Hematopoietic multipotent progenitor cell treated with erythropoietin and hydrocortisone succinate and interleukin-3 and kit ligand, for 15 days (in vitro differentiated cells): Measurements from ENCODE around the gene CACTIN.
"Not testable (repeated sequence)": the region's sequence is repeated elsewhere in the genome, so short reads cannot be mapped to it uniquely, and the experiment has no call there.

Experiments used
- DNase-seq: peaks from one replicate; pipeline ENCODE4 v3.0.0-alpha.2; 2015; ENCODE audit warnings: low spot score

The CACTIN gene

DNA sequence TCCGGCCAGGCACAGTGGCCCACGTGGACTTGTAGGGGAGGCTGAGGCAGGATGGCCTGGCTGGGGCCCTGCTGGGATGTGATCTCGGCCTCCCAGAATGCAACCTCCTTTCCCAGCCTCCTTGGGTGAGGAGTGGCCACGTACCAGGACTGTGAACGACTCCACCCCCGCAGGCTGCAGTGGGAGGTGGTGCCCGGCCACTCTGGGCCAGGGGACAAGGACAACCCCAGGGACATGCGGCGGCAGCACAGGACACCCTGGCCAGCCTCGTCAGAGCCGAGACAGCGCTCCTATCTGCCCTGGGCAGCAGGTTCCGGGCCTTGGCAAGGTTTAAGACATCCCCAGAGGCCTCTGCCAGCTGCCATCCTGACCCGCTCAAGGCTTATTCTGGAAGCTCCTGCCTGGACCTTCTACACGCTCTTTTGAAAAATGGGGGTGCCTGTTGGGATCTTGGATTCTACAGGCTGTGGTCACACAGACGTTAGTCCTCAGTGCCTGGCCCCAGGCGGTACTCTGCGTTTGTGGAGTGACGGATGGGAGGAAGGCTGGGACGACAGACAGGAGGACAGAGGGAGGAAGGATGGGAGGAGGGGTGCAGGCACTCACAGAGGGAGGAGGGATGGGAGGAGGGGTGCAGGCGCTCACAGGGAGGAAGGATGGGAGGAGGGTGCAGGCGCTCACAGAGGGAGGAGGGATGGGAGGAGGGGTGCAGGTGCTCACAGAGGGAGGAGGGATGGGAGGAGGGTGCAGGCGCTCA, 19.9 kb upstream of the CACTIN start:
- DNase-seq, result no peak

DNA sequence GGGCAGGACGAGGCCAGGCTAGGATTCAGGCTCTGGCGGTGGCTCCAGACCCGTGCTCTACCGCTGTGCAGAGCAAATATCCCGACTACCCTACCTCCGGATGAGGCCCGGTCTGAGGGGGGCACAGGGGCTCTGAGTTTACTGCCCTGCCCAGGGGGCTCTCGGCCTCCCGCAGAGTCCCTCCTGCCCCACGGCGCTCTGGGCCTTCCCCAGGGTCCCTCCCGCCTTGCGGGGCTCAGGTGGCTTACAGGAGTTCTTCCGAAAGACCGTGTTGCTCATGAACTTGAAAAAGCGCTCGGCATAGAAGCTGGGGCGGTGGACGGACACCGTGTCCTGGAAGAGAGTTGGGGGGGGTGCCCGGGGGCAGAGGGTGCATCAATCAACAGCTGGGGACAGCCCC, 19.1 kb upstream of the CACTIN start:
- DNase-seq, result no peak

DNA sequence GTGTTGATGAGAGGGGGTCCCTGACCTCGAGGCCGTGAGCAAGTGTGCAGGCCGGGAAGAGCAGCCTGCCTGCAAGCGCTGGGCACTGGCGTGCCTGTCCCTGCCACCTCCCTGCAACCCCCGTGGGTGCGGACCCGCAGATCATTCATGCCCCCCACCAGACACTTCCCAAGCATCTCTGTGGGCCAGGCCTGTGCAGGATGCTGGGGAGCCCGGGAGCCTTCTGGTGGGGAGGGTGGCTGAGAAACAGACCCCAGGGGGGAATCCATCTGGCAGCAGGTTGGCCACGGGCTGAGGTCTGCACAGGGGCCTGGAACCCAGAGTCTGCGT, 18.4 kb upstream of the CACTIN start:
- no peak for DNase-seq

DNA sequence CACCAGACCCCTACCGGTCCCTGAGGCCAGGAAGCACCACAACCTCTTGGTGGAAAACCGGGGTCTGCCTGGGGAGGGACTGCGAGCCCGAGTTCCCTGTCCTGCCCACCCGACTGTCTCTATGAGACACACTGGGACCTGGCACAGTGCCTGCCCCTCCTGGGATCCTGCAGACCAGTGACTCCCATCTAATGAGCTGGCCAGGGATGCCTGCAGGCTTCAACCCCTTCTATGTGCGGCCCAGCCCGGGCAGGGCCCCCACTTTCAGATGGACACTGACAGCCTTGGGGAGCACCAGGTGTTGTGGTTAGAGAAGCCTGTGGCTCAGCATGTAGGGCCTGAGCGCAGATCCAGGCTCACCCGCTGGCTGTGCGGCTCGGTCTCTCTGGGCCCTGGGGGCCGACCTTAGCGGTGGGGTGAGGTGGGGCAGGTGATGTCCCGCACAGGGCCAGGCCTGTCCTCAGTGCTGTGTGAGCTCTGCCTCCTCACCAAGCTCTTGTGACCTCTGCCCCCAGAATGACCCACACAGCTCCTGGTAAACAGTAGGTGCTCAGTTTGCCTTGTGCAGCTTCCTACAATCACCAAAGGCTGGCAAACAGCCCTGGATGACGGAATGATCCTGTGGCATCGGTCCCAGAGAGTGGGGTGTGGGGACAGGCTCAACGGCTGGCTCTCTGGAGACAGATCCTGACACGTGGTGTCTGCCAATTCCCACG, 17.9 kb upstream of the CACTIN start:
- DNase-seq, result no peak

DNA sequence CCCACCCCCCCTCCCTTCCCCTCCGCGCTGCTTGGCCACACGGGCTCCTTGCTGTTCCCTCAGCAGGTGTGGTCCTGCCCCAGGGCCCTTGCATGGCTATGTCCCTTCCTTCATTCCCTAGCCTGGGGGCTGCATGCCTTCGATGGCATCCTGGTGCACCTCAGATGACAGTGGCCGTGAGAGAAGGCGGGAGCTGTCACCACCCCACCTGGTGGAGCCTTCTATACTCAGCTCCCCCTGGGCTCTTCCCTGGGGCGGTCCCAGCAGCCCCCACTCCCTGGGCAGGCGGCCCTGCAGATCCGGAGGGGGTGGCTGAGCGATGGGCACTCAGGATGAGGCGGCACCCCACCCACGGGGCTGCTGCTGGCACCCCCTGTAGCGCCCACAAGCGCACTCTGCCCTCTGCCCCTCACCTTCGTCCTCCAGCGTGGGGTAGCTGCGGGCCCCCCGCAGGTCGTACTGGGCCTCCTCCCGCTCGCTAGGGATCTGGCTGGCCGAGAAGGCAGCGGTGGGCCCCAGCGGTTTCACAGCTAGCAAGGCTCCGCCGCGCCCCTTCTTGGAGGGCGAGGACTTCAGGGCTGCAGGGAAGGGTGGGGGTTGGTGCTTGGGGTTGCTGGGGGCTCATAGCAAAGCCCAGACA, 17.2 kb upstream of the CACTIN start:
- DNase-seq, result no peak

DNA sequence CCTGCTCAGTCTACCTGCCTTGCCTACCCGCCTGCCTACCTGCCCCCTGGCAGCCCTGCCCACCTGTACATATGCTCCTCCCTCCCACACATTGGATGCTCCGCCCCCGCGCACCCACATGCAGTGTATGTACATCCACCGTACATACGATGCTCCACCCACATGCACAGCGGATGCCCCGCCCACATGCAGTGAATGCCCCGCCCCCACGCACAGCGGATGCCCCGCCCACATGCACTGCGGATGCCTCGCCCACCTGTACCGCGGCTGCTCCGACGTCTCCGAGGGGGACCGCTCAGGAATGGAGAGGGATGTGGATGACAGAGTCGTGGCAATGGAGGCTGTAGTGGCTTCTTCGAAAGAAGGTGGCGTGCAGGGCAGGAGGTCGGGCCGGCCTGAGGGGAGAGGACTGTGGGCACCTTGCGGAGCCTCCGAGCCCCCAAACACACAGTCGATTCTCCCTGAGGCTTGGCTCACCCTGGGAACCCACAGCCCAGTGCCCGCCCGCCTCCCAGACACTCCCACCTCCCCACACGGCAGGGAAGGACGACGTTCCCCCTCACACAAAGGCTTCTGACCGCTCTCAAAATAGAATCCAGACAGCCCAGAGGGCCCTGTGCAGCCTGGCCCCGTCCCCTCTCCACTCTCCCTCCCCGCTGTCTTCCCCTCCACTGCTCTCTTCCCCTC, 16.5 kb upstream of the CACTIN start:
- peak; percentile 24 for DNase-seq

DNA sequence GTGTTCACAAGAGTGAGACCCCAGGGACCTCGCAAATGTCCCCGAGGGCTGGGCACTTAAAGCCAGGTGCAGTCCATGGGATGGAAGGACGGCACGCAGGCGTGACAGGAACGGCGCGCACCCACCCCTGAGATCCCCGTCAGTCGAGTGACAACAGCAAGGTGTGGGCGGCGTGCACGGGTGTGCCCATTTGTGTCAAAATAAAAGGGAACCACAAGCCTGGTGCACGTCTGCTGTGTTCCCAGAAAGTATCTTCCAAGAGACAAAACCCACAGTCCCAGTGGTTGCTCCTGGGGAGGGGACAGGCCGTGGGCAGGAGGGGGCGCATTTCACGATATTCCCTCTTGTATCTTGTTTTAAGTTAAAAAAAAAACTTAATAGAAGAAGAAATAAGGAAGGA, 15.7 kb upstream of the CACTIN start:
- DNase-seq, result no peak

DNA sequence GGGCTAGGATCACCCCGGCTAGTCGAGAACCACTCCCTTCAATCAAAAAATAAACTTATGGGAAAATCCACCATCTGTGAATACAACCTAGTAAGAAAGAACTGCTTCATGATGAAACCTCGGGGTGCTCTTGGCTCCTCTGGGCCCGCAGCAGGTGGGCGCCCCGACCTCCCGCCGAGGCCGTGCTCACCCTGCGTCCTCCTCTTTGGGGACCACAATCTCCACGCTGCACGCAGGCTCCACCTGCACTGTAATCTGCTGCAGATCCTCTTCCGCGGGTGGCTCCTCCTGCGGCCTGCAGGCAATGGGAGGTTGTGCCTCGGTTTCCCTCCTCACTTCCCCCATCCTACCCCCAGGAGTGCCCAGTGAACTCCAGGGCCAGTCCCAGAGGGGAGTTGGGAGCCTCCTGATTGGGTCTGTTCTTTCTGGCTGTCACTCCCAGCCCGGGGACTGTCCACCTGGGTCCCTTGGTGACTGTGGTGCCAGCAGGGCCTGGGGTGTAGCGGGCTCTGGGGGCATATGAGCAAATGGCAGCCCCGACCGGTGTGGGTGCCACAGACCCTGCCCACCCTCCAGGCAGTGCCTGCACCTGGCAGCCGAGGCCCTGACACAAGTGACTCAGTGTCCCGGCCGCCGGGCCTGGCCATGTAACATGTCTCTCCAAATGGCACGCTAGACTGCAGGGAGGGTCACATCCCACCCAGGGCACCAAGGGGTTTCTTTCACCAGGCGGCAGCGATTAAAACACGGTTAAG, 15.1 kb upstream of the CACTIN start:
- no peak for DNase-seq

DNA sequence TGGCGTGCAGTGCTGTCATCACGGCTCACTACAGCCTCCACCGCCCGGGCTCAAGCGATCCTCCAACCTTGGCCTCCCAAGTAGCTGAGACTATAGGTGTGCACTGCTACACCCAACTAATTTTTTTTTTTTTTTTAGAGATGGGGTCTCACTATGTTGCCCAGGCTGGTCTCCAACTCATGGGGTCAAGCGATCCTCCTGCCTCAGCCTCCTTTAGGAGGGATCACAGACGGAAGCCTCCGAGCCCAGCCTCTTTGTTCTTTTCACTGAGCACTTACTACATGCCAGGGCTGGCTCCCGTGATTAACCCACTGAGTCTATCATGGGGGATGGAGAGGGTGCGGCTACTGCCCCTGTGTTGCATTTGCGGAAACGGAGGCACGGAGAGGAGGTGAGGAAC, 12.9 kb upstream of the CACTIN start:
- no peak for DNase-seq

DNA sequence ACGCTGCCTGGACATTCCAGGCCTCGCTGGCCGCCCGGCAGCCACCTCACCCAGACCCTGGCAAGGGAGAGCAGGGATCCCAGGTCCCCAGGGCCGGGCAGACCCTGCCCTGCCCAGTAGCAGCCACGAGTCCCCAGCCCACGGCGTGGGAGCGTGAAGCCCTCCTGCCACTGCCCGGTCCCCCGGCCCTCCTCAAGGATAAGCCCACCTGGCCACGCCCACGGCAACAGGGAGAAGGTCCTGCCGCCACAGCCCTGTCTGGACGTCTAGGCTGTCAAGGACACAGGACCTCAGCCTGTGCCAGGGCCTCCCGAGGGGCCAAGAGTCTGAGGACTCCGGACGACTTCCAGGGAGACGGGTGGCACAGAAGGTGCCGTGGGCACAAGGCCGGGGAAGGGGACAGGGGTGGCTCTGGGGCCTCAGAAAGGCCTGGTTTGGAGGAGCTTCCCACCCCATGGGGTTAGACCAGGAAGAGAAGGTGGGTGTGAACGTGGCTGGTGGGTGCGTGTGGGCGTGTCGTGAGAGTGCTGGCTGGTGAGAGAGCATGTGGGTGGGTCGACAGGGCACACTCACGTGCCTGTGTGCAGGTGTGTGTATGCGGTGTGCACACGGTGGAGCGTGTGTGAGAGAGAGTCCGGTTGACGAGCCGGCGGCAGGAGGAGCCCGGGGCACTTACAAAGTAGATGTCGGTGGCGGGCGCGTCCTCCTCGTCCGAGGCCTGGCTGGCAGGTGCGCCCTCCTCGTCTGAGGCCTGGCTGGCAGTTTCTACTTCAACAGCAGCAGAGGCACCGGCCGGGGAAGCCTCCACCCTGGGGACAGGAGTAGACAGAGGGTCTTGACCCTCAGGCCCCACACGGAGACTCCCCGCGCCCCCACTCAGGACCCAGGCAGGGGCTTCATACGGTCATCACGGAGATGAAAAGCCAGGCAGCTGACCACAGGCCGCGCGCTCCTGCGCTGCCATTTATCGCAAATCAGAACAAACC, 11.9 kb upstream of the CACTIN start:
- no peak for DNase-seq

DNA sequence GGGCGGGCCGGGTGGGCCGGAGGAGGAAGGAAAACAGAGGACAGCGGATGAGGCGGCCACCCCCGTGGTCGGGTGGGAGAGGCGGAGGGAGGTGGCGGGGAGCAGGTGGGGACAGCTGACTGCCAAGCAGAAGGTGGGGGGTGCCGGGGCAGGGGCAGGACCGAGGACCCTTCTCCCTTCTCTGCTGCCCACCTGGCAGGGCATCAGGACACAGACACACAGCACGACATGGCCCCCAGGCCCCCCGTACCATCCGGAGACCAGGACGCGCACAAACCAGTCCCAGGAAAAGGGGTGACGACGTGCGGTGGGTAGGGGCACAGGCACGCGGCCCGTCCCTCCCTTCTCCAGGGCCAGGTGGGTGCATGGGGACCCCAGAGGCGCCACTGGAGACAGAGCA, 11.0 kb upstream of the CACTIN start:
- DNase-seq, result no peak

DNA sequence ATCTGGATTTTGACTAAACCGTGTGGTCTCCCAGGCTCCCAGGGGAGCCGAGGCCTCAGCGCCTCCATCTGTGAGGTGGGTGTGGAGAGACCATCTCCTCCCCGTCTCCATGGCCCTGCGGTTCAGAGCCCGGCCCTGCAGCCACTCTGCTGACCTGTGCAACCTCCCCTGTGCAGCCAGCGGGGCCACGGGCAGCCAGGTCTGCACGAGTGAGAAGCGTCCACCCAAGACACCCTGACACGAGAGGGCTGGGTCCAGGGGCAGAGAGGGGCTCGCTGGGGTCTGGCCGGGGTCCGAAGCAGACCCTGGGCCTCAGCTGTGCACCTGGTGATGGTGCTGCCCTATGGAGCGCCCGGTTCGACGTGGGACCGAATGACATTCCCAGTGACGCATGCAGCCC, 10.4 kb upstream of the CACTIN start:
- DNase-seq, result no peak

DNA sequence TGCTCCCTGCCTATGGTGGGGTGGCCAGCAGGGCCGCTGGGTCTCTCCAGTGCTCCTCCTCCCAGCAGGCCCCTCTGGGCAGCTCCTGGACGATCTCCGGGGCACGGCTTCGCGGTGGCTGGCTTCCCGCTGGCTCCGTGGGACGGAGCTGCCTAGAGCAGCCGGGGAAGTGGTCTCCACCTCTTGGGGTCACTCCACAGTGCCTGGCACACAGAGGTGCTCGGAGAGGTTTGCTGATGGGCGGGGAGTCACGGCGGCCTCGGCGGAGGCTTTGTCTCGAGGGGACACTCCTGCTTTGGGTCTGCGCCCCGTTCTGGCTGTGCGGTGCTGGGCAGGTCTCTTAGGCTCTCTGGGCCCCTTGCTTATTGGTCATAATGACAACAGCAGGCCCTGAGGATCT, 9.9 kb upstream of the CACTIN start:
- no peak for DNase-seq

DNA sequence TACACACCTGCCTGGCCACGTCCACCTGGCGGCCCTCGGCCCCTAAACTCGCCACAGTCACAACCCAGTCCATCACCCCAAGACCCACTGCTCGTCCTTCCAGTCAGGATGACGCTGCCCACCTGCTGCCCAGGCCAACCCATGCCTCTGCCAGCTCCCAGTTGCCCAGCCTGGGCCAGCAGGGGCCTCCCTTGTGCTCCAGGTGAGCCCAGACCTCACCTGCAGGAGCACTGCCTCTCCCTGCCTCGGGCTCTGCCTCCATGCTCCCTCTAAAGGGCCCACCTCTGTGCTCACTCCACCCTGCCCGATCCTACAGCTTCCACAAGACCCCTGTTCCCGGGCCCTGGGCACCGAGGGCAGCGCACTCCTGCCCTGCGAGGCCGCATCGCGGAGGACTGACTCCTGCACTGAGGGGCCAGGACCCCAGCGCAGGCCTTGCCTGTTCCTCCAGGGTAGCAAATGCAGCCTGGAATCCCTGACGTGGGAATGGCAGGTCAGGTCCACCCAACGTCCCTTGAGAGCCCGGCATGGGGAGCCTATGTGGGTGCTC, 8.0 kb upstream of the CACTIN start:
- no peak for DNase-seq

DNA sequence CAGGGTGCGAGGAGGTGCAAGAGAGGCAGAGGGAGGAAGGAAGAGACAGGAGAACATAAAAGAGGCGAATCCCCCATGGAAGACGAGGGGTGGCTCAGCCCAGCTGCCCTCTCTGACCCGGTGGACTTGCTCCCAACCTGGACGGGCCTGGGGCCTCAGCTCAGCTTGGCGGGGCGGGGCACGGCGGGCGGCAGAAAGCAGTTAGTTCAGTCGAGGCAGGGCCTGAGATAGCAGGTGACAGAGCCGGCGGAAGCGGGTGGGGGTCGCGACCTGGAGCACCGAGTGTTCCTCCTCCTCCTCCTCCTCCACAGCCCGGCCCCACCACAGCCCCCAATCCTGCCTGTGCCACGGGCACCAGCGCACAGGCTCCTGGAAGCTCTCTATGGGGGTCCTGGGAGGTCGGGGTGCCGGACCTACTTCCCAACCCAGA, 7.0 kb upstream of the CACTIN start:
- DNase-seq, result no peak

DNA sequence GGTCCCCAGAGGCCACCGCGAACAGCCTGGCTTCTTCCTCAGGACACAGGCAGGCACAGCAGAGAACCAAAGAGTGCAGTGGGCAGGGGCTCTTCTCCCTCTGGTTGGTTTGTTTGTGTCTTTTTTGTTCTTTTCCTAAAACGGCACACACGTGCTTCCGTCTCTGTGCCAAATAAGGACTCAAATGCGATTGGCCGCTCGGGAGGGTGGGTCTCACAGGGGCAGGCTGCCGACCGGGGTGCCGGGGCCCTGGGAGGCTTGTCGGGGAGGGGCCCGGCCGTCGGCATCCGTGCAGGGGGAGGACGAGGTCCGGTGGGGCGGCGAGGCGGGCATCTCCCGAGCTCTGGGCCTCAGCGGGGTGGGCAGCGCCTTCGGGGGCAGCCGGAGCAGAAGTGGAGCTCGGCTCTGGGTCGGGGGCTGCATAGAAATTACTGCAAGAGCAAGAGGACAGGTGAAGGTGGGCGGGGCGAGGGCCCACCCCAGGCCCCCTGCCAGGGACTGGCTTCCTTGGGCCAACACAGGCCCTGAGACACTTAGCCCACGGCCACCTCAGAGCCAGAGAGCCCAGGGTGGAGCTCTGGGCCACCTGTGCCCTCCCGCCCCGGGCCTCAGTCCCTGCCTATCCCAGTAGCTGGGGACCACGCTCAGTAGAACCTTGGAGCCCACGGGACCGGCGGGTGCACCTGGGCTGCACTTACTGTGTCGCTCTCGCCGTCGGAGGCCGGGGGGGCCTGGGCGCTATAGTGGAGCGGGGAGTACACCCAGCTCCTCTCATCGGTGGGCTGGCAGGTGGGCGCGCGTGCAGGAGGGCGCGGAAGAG, 6.4 kb upstream of the CACTIN start:
- DNase-seq, result no peak

DNA sequence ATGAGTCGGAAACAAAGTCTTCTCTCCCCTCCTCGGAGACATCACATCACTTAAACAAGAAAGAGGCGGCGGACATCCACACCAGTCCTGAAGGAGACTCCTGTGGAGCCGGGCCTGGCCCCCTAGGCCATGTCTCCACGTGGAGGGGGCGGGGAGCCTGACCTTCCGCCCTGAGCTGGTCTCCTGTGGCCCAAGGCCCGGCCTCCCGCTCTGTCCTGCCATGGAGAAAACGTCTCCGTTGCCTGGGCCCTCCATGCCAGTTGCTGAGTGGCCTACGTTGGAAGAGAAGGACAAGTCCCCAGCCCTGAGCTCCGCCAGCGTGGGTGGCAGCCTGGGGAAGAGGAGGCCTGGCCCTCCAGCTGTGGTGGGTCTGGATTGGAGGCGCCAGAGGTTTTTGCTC, 5.5 kb upstream of the CACTIN start:
- no peak for DNase-seq

DNA sequence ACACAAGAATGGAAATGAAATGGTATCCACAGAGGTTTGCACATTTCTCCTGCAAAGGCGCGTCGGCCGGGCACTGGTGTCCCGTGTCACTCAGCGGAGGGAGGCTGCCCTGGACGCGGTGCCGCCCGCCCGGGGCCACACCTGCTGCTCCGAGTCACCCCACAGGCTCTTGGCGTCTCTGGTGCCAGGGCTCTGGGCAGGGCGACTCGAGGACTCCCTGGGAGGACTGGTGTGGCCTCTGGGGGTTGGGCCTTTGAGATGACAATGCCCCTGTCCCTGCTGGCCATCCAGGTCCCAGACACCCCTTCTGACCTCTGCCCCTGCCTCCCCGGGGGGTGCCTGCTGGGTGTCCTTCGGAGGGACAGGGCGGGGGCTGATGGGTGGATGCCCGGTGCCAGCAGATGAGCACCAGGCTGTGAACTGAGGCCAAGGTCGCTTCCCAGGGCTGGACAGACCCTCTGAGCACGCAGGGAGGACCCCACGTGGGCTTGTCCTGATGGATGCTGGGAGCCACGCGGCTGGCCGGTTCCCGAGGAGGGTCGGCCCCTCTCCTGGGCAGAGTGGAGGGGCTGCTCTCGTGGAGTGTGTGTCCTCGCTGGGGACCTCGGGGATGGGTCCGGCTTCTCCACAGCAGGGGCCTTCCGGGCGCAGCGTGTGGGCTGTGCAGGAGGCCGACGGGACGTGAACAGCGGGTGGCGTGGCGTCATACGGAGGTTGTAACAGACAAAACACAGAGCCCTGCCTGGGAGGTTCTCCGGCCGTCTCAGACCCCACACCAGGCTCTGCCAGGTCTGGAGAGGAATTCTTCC, 4.7 kb upstream of the CACTIN start:
- no peak for DNase-seq

DNA sequence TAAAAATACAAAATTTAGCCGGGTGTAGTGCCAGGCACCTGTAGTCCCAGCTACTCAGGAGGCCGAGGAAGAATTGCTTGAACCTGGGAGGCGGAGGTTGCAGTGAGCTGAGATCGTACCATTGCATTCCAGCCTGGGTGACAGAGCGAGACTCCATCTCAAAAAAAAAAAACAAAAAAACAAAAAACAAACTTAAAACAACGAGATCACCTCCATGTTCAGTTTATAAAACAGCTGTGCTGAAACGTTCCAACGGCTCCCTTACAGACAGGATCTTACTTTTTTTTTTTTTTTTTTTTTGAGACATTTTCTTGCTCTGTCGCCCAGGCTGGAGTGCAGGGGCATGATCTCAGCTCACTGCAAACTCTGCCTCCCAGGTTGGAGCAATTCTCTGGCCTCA, 2.2 kb upstream of the CACTIN start:
- DNase-seq, result not testable (repeated sequence)
